HG03159 (cell line): Measurements from ENCODE around the gene UBE2E2.

Experiments
- ATAC-seq: cut with Tn5 transposase; IDR thresholded peaks from one replicate; pipeline ENCODE4 v1.9.1; 2021; ENCODE audit warnings: mild to moderate bottlenecking, moderate library complexity; ENCODE audit not compliant: unreplicated experiment

The UBE2E2 gene

GRCh38 chr3:23272820-23273219, 69.7 kb downstream of the UBE2E2 start:
- no peak for ATAC-seq

- ATAC-seq = no peak
Observed at GRCh38 chr3:23275061-23275460, 71.9 kb downstream of the UBE2E2 start.

GRCh38 chr3:23275814-23276213, 72.7 kb downstream of the UBE2E2 start:
- no peak for ATAC-seq

DNA sequence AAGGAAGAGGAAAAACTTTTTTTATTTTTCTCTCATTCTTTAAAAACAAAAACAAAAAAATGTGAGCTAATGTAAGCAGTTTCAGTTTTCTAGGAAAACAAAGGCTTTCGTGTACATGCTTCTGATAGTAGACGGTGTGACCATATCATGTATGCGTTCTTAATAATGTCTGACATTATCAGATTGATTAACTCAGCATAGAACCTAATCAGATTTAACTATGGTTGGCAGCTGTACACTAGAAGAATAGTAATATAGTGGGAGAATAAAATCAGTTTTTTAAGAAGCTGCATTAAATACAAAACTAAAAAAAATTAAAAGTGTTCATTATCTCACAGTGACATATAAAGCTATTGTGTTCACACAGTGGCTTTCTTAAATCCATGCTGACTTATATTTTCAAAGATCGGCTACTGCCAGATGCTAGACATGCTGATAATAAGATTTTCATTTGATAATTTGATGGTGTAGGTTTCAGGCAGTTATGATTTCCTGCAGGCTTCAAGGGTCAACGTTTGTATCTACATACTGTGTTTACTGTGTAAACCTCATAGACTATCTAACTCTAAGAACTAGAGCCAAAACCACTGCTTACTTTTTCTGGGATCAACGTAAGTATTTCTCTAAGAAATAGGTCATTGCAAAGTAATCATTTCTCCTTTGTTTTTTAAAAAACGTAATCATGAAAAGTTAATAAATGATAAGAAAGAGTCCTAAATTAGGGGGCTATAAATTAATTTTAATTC, 74.0 kb downstream of the UBE2E2 start:
- no peak for ATAC-seq

DNA sequence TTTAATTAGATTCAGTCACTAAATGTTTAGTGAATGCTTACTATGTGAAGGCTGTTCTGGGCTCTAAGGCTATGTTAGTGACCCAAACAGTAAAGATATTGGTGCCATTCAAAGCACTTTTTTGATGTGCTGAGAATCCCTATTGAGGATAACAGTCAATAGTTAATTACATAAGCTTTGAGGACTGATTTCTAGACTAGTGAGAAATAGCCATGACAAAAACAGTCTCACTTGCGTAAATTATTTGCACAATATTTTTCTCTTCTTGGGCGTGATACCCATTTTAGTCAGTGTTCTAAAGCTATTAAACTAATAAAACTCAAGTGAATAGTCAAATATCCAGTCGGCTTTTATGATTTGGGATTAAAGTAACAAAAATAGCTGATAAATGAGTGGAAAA, 74.6 kb downstream of the UBE2E2 start:
- no peak for ATAC-seq

DNA sequence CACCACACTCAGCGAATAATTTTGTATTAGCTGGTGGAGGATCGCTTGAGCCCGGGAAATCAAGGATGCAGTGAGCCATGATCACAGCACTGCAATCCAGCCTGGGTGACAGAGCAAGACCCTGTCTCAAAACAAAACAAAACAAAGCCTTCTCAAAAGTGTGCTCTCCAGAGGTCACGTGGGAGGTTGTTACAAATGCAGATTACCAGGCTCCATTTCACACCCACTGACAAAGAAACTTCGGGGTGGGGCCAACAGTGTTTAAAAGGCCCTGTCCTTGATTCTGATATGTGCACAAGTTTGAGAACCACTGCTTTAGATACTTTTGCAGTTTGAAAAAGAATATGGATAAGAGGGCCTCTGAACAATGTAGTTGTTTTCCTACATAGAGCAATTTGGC, 80.5 kb downstream of the UBE2E2 start:
- no peak for ATAC-seq

- no peak for ATAC-seq
Observed at GRCh38 chr3:23288286-23288685, 85.2 kb downstream of the UBE2E2 start.

GRCh38 chr3:23288715-23289114, 85.6 kb downstream of the UBE2E2 start:
- ATAC-seq = no peak

GRCh38 chr3:23292432-23292831, 89.3 kb downstream of the UBE2E2 start:
- ATAC-seq = no peak

- ATAC-seq = no peak
Observed at GRCh38 chr3:23294770-23295387, 91.8 kb downstream of the UBE2E2 start.

DNA sequence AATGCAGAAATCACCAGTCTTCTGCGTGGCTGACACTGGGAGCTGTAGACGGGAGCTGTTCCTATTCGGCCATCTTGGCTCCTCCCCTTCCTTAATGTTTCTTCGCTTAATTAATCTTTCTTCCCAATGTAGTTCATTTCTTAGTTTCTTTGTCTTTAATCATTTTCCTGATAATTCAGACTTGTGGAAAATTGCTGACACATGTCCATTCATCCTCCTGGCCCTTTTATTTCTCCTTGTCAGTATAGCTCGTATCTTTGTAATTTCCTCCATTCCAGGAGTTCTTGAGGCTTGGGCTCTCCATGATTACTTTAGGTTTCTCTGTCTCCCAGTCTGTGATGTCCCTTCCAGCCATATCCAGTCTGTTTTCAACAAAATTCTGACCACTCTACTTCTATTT, 98.7 kb downstream of the UBE2E2 start:
- no peak for ATAC-seq

DNA sequence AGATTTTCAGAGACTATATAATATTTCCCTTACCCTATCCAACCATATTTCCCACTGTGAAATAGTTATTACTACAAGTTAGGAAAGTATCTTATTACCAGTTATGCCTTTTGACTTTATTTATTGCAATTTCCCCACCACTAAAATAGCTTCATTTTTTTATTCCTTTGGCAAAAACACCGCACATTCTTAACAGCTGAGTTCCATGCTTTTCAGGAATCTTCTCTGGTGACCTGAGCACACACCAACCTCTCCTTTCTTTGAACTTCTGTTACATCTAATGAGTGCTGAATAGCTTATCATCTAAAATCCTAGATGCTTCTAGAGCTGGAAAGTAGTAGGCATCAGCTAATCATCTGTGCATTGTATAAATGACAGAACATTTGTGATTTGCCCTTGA, 99.1 kb downstream of the UBE2E2 start:
- ATAC-seq = no peak

- no peak for ATAC-seq
Observed at GRCh38 chr3:23303601-23304217, 100.6 kb downstream of the UBE2E2 start.

- ATAC-seq = no peak
Observed at GRCh38 chr3:23304424-23304823, 101.3 kb downstream of the UBE2E2 start.

DNA sequence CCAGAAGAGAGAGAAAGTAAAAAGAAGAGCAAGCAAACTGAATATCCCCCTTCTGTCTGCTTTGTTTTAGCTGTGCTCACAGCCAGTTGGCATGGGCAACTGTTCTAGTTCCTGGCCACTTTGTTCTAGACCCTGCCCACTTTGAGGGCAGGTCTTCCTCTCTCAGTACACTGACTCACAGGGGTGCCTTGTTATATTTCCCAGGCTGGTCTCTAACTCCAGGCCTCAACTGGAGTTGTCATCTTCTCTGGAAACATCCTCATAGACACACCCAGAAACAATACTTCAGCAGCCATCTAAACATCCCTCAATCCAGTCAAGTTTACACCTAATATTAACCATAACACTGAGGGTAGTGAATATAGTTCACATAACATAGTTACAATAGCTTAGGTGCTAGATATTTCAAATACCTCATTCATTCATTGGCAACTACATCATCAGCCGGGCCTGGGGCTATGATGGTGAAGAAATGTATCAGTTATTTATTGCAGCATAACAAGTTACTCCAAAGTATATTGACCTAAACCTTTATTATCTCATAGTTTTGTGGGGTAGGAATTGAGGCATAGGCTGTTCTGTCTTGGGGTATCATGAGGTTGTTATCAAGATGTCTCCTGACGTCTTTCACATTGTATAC, 106.0 kb downstream of the UBE2E2 start:
- ATAC-seq = no peak

- no peak for ATAC-seq
Observed at GRCh38 chr3:23312866-23313265, 109.7 kb downstream of the UBE2E2 start.

DNA sequence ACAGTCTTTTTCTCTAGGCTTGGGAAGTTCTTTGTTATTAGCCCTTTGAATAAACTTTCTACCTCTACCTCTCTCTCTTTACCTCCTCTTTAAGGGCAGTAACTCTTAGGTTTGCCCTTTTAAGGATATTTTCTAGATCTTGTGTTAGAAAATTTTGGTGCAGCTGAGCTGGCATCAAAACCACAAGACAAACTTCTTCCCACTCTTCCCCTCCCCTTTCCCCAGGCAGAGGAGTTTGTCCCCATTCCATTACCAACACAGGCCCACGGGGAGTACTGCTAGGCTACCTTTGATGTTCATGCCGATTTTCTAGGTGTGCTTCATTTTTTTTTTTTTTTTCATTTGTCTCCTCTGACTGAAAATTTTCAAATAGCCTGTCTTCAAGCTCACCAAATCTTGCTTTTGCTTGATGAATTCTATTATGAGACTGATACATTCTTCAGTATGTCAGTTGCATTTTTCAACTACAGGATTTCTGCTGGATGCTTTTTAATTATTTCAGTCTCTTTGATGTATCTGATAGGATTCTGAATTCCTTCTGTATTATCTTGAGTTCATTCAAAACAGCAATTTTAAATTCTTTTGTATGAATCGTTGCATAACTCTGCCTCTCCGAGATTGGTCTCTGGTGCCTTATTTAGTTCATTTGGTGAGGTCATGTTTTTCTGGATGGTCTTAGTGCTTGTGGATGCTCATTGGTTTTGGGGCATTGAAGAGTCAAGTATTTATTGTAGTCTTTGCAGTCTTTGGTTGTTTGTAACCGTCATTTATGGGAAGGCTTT, 112.0 kb downstream of the UBE2E2 start:
- ATAC-seq = no peak

DNA sequence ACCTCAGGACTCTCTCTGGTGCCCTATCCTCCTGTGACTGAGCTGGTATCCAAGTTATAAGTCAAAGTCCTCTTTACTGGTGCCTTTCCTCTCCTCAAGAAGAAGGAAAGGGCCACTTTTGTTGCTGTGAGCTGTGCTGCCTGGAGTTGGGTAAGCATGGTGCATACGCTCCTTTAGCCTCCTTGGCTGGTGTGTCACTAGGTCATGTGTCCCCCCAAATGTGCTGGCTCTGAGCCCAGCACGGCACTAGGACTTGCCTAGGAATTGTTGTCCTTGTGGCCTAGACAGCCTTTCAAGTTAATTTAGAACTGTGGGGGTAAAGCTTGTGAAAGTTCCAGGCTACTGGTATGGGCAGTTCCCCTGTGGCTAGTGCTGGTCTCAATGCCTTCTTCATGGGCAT, 113.8 kb downstream of the UBE2E2 start:
- no peak for ATAC-seq

- no peak for ATAC-seq
Observed at GRCh38 chr3:23319366-23320312, 116.5 kb downstream of the UBE2E2 start.
